HG03520 (cell line): ENCODE results near the gene LRMDA.

Experiments used
- ATAC-seq: cut with Tn5 transposase; IDR thresholded peaks from one replicate; pipeline ENCODE4 v1.9.1; 2021; ENCODE audit warnings: mild to moderate bottlenecking, moderate library complexity; ENCODE audit not compliant: unreplicated experiment

LRMDA gene

DNA sequence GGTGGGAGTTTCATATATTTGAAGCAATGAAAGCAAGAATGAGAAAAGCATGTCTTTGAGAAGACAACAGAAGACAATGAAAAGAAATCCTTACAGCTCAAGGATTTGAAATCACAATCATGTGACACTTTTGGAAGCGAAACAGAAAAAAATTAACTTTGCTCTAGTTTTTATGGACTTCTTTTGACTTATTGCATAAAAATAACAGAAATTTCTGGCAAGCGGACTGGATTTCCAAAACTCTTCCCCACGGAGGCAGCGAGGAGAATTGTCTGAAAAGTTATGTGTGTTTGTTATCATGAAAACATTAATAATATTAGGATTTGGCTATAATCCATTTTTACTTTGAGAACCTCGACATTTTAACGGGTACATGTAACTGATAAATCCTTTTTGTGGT lies 223.3 kb downstream of the LRMDA start:
- no peak for ATAC-seq

DNA sequence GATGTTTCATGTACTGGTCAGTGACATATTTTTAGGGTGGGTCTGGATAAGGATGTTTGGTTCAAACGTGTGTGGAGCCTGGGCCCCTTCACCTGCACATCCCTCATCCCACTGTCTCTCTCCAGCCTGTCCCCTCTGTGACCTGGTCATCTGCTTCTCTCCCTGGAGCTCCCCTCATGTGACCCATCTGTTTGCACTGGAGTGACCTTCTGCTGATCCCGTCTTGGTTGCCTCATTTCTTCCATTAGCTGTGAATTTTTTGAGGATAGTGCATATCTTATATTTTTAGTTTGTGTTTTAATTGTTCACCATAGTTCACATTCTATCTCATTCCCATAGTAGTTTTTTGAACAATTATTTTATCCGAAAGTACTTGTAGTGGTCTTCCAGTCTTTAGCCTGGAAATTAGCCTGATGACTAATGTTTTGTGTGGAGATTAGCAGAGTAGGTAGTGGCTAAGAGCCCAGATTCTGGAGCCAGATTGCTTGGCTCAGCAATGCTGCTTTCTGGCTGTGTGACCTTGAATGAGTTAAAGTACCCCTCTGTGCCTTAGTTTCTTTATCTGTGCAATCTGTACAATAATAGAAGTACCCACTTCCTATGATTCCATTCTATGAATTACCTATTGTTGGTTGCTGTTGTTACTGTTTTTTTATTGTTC lies 224.5 kb downstream of the LRMDA start:
- ATAC-seq: no peak

GRCh38 chr10:75657351-75657750 lies 225.9 kb downstream of the LRMDA start:
- no peak for ATAC-seq

- no peak for ATAC-seq
Observed at GRCh38 chr10:75658036-75658435, 226.6 kb downstream of the LRMDA start.

- ATAC-seq: no peak
Observed at GRCh38 chr10:75658496-75658895, 227.1 kb downstream of the LRMDA start.

GRCh38 chr10:75658915-75659314 lies 227.5 kb downstream of the LRMDA start:
- ATAC-seq: no peak

DNA sequence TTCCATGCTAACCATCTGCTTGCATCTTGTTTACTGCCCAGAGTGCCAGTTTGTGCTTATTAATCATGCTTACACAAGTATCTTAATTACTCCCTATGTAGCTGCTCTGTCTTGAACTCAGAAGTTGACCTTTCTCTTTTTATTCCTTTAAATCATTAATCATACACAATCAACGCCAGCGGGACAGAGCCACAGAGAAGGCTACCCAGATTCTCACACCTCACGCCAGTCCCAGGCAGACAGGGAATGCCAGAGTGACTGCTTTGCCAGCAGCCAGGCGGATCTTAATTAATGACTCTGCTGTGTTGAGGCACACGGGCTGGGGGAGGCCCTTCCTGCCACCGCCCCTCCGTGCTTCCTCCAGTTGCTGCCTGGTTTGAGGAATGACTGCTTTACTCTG lies 229.4 kb downstream of the LRMDA start:
- no peak for ATAC-seq

GRCh38 chr10:75662715-75663114 lies 231.3 kb downstream of the LRMDA start:
- ATAC-seq: no peak

DNA sequence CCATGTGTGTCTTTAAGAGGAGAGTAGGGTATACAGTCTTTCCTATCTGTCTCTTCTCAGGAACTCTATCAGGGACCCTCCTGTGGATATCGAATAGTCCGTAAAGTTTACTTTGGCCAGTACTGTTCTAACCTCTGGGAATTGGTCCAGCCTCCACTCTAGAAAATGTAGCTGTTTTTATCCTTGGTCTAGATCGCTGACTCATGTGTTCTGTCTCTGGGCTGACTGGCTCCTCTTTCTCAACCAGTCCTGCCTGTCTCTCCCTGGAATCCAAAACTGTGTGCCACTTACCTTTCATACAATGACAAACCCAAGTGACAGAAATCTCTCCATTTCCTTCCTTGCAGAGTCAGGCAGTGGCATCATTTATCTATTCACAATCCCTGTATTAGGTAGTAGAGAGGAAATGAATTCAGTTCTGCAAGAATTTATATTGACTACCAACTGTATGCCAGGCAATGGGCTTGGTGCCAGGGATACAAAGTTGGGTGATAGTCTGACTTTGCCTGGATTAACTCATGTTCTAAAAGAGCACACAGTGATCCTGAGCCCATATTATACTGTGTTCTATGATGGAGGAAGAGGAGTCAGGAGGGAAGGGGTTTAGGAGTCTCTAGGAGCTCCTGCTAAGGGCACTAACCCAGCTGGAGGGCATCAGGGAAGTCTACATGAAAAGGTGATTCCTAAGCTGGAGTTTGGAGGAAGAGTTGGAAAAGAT lies 232.7 kb downstream of the LRMDA start:
- no peak for ATAC-seq

DNA sequence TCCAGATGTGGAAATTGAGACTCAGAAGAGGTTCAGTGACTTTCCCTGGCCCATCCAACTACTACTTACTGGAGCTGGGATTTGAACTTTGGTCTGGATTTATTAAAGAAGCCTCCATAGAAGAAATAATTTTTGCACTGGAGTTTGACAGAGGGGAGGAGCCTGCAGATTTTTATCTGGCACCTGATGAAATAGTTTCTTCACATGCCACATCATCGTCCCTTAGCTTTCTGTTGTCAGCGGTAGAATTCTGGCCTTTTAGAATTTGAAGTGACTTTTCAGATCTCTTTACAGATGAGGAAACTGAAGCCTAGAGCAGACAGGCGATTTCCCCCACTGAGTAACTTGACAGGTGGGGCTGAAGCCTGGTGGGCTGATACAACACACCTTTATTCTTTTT lies 233.5 kb downstream of the LRMDA start:
- no peak for ATAC-seq

- ATAC-seq: no peak
Observed at GRCh38 chr10:75665707-75666106, 234.3 kb downstream of the LRMDA start.

DNA sequence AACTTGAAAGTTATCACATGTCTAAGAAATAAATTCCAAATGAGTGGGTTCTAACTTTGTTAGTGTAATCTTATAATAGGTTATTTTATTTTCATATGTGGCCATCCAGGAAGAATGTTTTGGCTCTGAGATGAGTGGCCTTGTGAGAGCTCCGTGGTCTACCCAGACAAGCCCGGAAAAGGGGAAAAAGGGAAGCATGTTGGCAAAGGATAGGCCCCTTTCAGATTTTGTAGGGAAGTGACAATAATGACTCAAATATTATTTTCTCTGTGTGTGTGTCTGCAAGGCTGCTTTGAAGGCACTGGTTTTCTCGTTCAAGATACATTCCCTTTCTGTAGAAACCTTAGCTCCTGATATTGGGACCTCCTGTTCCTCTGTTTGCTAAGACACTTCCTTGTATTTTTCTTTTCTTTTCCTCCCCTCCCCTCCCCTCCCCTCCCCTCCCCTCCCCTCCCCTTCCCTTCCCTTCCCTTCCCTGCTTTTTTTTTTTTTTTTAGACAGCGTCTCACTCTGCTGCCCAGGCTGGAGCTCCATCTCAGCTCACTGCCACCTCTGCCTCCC lies 240.8 kb downstream of the LRMDA start:
- no peak for ATAC-seq

- ATAC-seq: no peak
Observed at GRCh38 chr10:75672842-75673241, 241.4 kb downstream of the LRMDA start.

DNA sequence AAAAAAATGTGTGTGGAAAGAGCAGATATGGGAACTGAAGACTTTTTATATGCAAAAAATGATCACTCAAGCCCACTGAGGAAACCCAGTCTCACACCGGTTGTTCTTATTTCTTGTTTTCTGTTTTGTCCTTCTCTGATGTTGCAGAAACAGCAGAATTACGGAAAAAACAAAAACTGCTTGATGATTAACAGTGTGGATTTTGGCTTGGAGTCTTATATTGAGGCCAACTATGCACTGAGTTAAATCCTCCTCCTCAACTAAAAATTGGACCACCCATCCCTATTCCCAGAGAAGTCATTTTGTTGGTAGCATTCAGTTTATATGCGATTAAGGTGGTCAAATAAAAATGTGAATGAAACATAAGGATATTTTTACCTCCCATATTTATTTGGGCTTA lies 246.1 kb downstream of the LRMDA start:
- ATAC-seq: no peak

DNA sequence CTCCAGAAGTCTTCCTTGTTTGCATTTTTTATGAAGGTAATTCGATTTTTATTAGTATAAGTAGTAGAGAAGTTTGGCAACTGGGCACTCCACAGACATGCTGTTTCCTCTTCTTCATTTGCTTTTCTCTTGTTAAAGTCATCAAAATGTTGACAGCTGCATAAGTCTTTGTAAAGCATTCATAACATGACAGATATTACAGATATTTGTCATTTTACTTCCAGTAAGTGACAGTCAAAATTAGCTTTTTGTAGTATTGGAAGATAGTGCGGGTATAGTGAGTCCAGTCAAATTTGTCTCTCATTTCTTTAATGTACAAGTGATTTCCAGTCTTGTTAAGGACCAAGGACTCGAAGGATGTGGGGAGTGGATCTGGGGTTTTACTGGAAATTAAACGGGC lies 247.1 kb downstream of the LRMDA start:
- ATAC-seq: no peak

DNA sequence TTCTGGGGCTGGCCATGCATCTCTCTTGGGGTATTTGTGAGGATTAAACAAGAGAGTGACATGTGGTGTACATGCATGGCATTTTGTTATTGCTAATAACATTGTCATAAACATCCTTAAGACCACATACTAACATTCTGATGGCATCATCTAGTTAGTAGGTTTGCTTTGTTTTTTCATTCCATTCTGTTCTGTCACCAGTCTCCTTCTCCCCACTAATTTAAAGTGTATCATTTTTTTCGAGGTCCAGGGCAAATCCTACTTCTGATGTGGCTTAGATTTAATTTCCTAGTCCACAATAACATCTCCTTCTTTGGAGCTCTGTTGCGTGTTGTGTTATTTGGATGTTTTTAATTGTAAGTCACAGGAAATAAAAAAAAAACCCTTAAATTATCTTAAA lies 248.1 kb downstream of the LRMDA start:
- ATAC-seq: no peak

- ATAC-seq: no peak
Observed at GRCh38 chr10:75681334-75681733, 249.9 kb downstream of the LRMDA start.

DNA sequence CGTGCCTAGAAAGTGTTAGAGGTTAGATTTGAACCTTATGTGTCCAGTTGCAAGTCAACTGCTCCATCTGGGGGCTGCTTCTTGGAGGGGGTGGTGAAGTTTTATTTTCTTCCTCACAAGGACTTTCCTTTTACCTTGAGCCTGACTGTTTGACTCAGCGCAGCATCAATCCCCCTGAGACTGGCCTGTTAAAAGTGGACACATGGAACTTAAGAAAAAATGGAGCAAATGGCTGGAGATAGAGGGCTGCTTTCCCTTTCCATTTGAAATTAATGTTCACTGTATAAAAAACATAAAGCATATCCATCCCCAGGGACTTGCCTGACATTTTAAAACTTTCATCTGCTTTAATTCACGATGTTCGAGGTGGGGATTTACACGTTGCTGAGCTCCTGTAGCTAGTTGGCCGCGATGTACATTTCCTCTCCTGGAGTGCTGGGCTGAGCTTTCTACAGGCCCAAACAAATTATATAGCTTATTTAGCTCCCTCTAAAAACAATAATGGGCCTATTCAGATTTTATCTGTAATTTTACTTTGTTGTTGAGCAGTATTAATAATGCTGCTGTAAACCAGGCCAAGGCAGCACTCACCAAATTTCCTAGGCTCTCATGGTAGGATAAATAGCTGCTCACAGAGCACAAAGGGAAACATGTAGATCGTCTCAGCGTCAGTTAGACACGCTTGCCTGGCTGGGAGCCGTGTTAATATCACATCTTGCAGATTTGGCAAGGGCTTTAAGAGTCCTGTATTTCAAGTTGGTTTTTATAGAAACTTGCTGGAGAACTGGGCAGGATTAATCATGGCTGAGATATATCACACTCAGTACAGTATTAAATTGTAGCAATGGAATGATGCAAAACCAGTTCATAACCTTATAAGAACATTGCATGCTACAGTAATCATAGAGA lies 251.5 kb downstream of the LRMDA start:
- ATAC-seq: no peak

DNA sequence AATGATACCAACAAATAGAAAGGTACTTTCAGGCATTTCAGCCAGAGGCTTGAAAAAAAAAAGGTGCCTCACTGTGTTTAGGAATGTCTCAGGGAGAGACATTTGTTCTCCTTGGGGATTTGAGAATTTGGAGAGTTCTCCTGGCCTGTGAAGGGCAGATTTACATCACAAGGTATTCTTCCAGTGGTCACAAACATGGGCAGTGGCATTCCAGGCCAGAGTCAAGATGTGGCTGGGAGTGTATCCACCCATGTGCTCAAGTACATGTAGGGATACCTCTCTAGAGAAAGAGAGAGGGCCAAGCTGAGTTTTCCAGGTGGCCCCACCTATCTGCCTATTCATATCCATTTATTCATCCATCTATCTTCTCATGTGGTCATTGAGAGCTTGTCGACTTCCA lies 253.8 kb downstream of the LRMDA start:
- ATAC-seq: no peak

DNA sequence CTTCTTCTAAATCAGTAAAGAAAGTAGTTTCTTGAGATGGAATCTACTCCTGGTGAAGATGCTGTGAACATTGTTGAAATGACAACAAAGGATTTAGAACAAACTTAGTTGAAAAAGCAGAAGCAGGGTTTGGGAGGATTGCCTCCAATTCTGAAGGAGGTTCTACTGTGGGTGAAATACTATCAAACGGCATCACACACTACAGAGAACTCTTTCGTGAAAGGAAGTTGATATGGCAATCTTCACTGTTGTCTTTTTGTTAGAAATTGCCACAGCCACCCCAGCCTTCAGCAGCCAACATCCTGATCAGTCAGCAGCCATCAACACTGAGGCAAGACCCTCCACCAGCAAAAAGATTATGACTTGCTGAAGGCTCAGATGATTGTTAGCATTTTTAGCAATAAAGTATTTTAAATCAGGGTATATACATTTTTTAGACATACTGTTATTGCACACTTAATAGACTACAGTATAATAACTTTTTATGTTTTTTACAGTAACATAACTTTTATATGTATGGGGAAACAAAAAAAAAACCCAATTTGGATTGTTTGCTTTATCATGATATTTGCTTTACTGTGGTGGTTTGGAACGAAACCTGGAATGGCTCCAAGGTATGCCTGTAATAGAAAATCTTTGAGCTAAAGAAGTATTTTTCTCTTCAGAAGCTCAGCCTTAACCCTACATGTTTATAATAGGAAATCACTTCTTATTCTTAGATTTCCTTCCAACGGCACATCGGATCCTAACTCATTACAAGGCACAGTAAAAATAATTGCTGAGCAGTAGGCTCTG lies 257.3 kb downstream of the LRMDA start:
- no peak for ATAC-seq

- ATAC-seq: no peak
Observed at GRCh38 chr10:75693489-75693888, 262.1 kb downstream of the LRMDA start.
